Keratinocyte (primary cell): Measurements from ENCODE around the gene PTH.

Experiments
- EZH2 ChIP-seq: IDR thresholded peaks from one replicate; pipeline ENCODE4 v1.6.1; 2012; ENCODE audit warnings: inconsistent platforms, mild to moderate bottlenecking, low read length, moderate library complexity
- TF ChIP-seq, protein P1 (sequence below), 3 experiments: IDR thresholded peaks in 1 of 3; conservative IDR thresholded peaks in 1 of 3; optimal IDR thresholded peaks in 1 of 3; 2 replicates in 2 of 3; 3 replicates in 1 of 3; pipeline versions ENCODE3 to v1.5.1; 2011; ENCODE audit warnings: low read length in 3 of 3, mild to moderate bottlenecking in 3 of 3, moderate library complexity in 2 of 3, control low read depth in 1 of 3, inconsistent platforms in 1 of 3; ENCODE audit not compliant: insufficient read depth in 2 of 3; ENCODE audit errors: extremely low read depth in 1 of 3

GRCh38 chr11:13463779-13464290, 32.0 kb downstream of the PTH start:
- TF ChIP-seq, protein P1, sequence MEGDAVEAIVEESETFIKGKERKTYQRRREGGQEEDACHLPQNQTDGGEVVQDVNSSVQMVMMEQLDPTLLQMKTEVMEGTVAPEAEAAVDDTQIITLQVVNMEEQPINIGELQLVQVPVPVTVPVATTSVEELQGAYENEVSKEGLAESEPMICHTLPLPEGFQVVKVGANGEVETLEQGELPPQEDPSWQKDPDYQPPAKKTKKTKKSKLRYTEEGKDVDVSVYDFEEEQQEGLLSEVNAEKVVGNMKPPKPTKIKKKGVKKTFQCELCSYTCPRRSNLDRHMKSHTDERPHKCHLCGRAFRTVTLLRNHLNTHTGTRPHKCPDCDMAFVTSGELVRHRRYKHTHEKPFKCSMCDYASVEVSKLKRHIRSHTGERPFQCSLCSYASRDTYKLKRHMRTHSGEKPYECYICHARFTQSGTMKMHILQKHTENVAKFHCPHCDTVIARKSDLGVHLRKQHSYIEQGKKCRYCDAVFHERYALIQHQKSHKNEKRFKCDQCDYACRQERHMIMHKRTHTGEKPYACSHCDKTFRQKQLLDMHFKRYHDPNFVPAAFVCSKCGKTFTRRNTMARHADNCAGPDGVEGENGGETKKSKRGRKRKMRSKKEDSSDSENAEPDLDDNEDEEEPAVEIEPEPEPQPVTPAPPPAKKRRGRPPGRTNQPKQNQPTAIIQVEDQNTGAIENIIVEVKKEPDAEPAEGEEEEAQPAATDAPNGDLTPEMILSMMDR (optimal IDR thresholded peaks at IDR 0.05 in 1 of 3, IDR thresholded peaks at IDR 0.05 in 1 of 3, conservative IDR thresholded peaks at IDR 0.05 in 1 of 3; ENCODE audit: extremely low read depth in 1 of 3, insufficient read depth in 2 of 3, low read length in 3 of 3): no peak
- TF ChIP-seq EZH2: no peak
